HCT116 (cell line): Measurements from ENCODE around the gene DNAJC5. TPM values are rescaled to one million over a fixed set of nuclear protein-coding genes. Genes with fewer than 3 reads are reported as not detected.

Source experiments
- ATAC-seq: fragments of 200-7000 bp; cut with Tn5 transposase; 2 replicates; pipeline ENCODE4 v1.9.1; 2020; ENCODE audit warnings: mild to moderate bottlenecking, moderate library complexity
- BruUV-seq: library from RNA; stranded (reverse); fragments of 400-500 nt; replicated peaks from 2 replicates; lab custom pipeline; 2021; lab: Mats Ljungman, UMichigan
- CTCF ChIA-PET: fragments of 300-600 bp; sonication (Branson Sonifier 250); formaldehyde crosslinking; loops from one replicate; lab custom pipeline; 2021; ENCODE audit warnings: antibody characterized with exemption; lab: Charles Lee
- POLR2A ChIA-PET: fragments of 300-600, 350-600 bp; sonication (Branson Sonifier 250); formaldehyde crosslinking; loops from one replicate; lab custom pipeline; 2021; ENCODE audit warnings: antibody characterized with exemption; lab: Charles Lee
- RAD21 ChIA-PET, 2 experiments: fragments of 300-600 bp; sonication (Branson Sonifier 250); formaldehyde crosslinking; loops; one replicate each; lab custom pipeline; 2023; ENCODE audit warnings: low total read pairs in 2 of 2; ENCODE audit not compliant: uncharacterized antibody in 2 of 2, unreplicated experiment in 2 of 2, low non-redundant PET in 1 of 2; lab: Charles Lee
- DNase-seq: peaks from one replicate; pipeline ENCODE4 v3.0.0-alpha.2; 2010; ENCODE audit warnings: low read depth, low spot score
- H2AFZ ChIP-seq: fragments of 200-600 bp; shearing (Covaris generic), sonication (generic); 2 replicates; pipeline ENCODE4 v1.6.1; 2017; ENCODE audit warnings: low read depth, mixed run types, mixed read lengths, antibody characterized with exemption, low read length; ENCODE audit not compliant: poor library complexity, severe bottlenecking
- H3K27ac ChIP-seq: 2 replicates; pipeline ENCODE4 v1.5.1; 2012; ENCODE audit warnings: low read depth, low read length
- H3K27me3 ChIP-seq: fragments of 200-600 bp; sonication (generic); 2 replicates; pipeline ENCODE4 v1.6.1; 2016; ENCODE audit warnings: mixed run types, low read length, mixed read lengths; ENCODE audit not compliant: insufficient read depth
- H3K36me3 ChIP-seq, 2 experiments: fragments of 200-500 bp in 1 of 2; fragments of 200-600 bp in 1 of 2; sonication (Bioruptor generic) in 1 of 2; sonication (generic) in 1 of 2; 2 replicates each; pipeline versions ENCODE4 v1.5.1 to v1.6.1; 2014 to 2016; ENCODE audit warnings: low read length in 2 of 2, inconsistent platforms in 1 of 2, mixed read lengths in 1 of 2, mixed run types in 1 of 2; ENCODE audit not compliant: insufficient read depth in 2 of 2, control insufficient read depth in 1 of 2
- H3K4me1 ChIP-seq, 2 experiments: fragments of 200-600 bp in 1 of 2; sonication (generic) in 1 of 2; 2 replicates each; pipeline versions ENCODE4 v1.5.1 to v1.6.1; 2012 to 2017; ENCODE audit warnings: low read length in 2 of 2, inconsistent platforms in 1 of 2, mild to moderate bottlenecking in 1 of 2, mixed read lengths in 1 of 2, mixed run types in 1 of 2, moderate library complexity in 1 of 2; ENCODE audit not compliant: insufficient read depth in 2 of 2, control insufficient read depth in 1 of 2
- H3K4me2 ChIP-seq: fragments of 200-600 bp; sonication (generic); 2 replicates; pipeline ENCODE4 v1.6.1; 2017; ENCODE audit warnings: mixed run types, low read length, mixed read lengths
- H3K4me3 ChIP-seq, 2 experiments: fragments of 200-600 bp in 1 of 2; sonication (generic) in 1 of 2; replicated peaks in 1 of 2; 2 replicates each; pipeline ENCODE4 v1.5.1; 2011 to 2016; ENCODE audit warnings: low read length in 2 of 2, control low read depth in 1 of 2, low read depth in 1 of 2, mild to moderate bottlenecking in 1 of 2, mixed read lengths in 1 of 2, mixed run types in 1 of 2
- H3K79me2 ChIP-seq: fragments of 200-600 bp; sonication (generic); 2 replicates; pipeline ENCODE4 v1.6.1; 2017; ENCODE audit warnings: mild to moderate bottlenecking, mixed run types, low read length, moderate library complexity, mixed read lengths; ENCODE audit not compliant: insufficient read depth
- H3K9ac ChIP-seq: fragments of 200-600 bp; sonication (generic); 2 replicates; pipeline ENCODE4 v1.6.1; 2016; ENCODE audit warnings: low read length, mixed read lengths
- H3K9me2 ChIP-seq: fragments of 200-600 bp; sonication (generic), shearing (Covaris generic); 2 replicates; pipeline ENCODE4 v1.6.1; 2017; ENCODE audit warnings: mixed run types, mild to moderate bottlenecking, moderate library complexity; ENCODE audit not compliant: insufficient read depth
- H3K9me3 ChIP-seq, 2 experiments: fragments of 200-500 bp in 1 of 2; fragments of 200-600 bp in 1 of 2; sonication (Bioruptor generic) in 1 of 2; sonication (generic) in 1 of 2; 2 replicates each; pipeline ENCODE4 v1.6.1; 2014 to 2017; ENCODE audit warnings: low read length in 2 of 2, mixed read lengths in 2 of 2, inconsistent platforms in 1 of 2, low read depth in 1 of 2, mild to moderate bottlenecking in 1 of 2, mixed run types in 1 of 2, moderate library complexity in 1 of 2; ENCODE audit not compliant: control insufficient read depth in 1 of 2, insufficient read depth in 1 of 2
- H4K20me1 ChIP-seq: fragments of 200-600 bp; sonication (generic), shearing (Covaris generic); 2 replicates; pipeline ENCODE4 v1.6.1; 2017; ENCODE audit warnings: mixed run types, mild to moderate bottlenecking, moderate library complexity; ENCODE audit not compliant: insufficient read depth
- CEBPB ChIP-seq: IDR thresholded peaks from 2 replicates; pipeline ENCODE4 v1.6.1; 2012; ENCODE audit warnings: low read depth
- ELF1 ChIP-seq: IDR thresholded peaks from 2 replicates; pipeline ENCODE4 v1.6.1; 2012; ENCODE audit warnings: low read depth, borderline replicate concordance
- JUND ChIP-seq: IDR thresholded peaks from 2 replicates; pipeline ENCODE4 v1.6.1; 2012
- POLR2A ChIP-seq: IDR thresholded peaks from 2 replicates; pipeline ENCODE4 v1.7.0; 2011; ENCODE audit warnings: borderline replicate concordance; ENCODE audit not compliant: insufficient read depth, insufficient read length; ENCODE audit errors: extremely low read depth
- POLR2AphosphoS5 ChIP-seq: IDR thresholded peaks from 2 replicates; pipeline ENCODE4 v1.6.1; 2011; ENCODE audit warnings: mild to moderate bottlenecking, low read depth, low read length, moderate library complexity
- SRF ChIP-seq: IDR thresholded peaks from 2 replicates; pipeline ENCODE4 v1.6.1; 2012; ENCODE audit warnings: low read depth
- ZNF274 ChIP-seq: fragments of 200-500 bp; sonication (Bioruptor generic); IDR thresholded peaks from 2 replicates; pipeline ENCODE4 v1.6.1; 2014; ENCODE audit warnings: mild to moderate bottlenecking, low read depth, low read length, inconsistent platforms
- intact Hi-C: fragments of 100-400 bp; cut with micrococcal nuclease; formaldehyde crosslinking; loops from 2 replicates; pipeline ENCODE4 v1.10.0; 2022
- total RNA-seq: library from RNA; stranded (reverse); gene quantifications from one replicate; pipeline ENCODE4 v1.2.1, GENCODE V29; 2021; ENCODE audit not compliant: unreplicated experiment

The DNAJC5 gene
- total RNA-seq, 1 experiment from 2014 or later, result 38.3 TPM

DNA sequence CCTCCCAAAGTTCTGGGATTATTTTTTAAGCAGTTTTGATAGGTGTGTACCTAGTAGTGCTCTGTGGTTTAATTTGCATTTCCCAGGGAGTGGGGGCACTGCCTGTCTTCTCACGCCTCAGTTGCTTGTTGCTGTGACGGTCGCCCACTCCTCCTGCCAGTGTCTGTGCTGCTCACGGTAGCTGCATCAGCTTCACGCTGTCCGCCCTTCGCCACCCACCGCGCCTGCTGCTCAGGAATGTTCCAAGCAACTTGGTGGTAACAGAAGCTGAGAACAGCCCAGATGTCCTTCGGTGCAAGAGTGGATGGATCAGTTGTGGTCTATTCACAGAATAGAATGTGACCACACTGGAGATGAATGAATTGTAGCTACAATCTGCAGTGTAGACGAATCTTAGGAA lies 22.9 kb downstream of the DNAJC5 start:
- Histone ChIP-seq H3K4me3 (no peak overlapping the region), H3K27ac (no peak overlapping the region), H2AFZ (no peak overlapping the region), H3K36me3 (peaks cover 4 to 13% of the 10 kb centered on the region in 2 experiments; a peak in 1 of 4 replicates), H3K4me2 (no peak overlapping the region), H4K20me1 (no peaks in the 10 kb centered on the region), H3K79me2 (peaks cover 83% of the 10 kb centered on the region), H3K4me1 (no peaks in the 10 kb centered on the region), H3K9ac (no peak overlapping the region), H3K9me3 (no peaks in the 10 kb centered on the region), H3K9me2 (no peaks in the 10 kb centered on the region), H3K27me3 (no peaks in the 10 kb centered on the region)
- BruUV-seq, result no TSS peak
- no peak for DNase-seq
- CTCF ChIA-PET, result no interaction called here
- intact Hi-C loops, result no loop called here
- RAD21 ChIA-PET, result no interaction called here
- POLR2A ChIA-PET, result no interaction called here
- no peak for TF ChIP-seq JUND
- no peak for ATAC-seq

DNA sequence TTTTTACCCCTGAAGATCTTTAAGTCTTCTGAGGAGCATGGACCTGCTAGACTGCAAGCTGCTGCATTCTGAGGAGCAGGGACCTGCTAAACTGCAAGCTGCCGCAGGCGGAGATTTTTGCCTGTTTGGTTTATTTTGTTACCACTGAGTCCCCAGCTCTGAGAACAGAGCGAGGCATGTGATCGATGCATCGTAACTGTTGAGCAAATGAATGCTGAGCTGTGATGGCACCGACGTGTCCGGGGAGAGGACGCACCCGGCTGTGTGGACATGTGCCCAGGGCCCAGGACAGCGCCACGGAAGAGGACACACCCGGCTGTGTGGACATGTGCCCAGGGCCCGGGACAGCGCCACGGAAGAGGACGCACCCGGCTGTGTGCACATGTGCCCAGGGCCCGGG lies 24.2 kb downstream of the DNAJC5 start:
- no peak overlapping the region for H2AFZ ChIP-seq
- no TSS peak for BruUV-seq
- no peaks in the 10 kb centered on the region for H3K9me3 ChIP-seq
- peaks cover 77% of the 10 kb centered on the region for H3K79me2 ChIP-seq
- ATAC-seq (no peak), DNase-seq (no peak)
- H3K27ac ChIP-seq, result no peak overlapping the region
- POLR2A ChIA-PET, result no interaction called here
- H3K4me3 ChIP-seq, result no peak overlapping the region
- RAD21 ChIA-PET, result no interaction called here
- CTCF ChIA-PET, result no interaction called here
- no peak overlapping the region for H3K9ac ChIP-seq
- no peaks in the 10 kb centered on the region for H3K27me3 ChIP-seq
- no peak for TF ChIP-seq ZNF274
- H3K36me3 ChIP-seq, result peaks cover 4 to 13% of the 10 kb centered on the region in 2 experiments; a peak in 2 of 4 replicates
- H3K9me2 ChIP-seq, result no peaks in the 10 kb centered on the region
- intact Hi-C loops, result no loop called here
- no peaks in the 10 kb centered on the region for H4K20me1 ChIP-seq
- no peak overlapping the region for H3K4me2 ChIP-seq
- H3K4me1 ChIP-seq, result no peaks in the 10 kb centered on the region

GRCh38 chr20:63920226-63920625 lies 25.3 kb downstream of the DNAJC5 start:
- no peak for ATAC-seq
- BruUV-seq, result no TSS peak
- intact Hi-C loops, result no loop called here
- no peaks in the 10 kb centered on the region for H3K4me1 ChIP-seq
- no peaks in the 10 kb centered on the region for H3K9me2 ChIP-seq
- no peaks in the 10 kb centered on the region for H4K20me1 ChIP-seq
- TF ChIP-seq CEBPB (no peak), POLR2AphosphoS5 (no peak), ELF1 (no peak), POLR2A (no peak), SRF (no peak)
- ChIA-PET RAD21 (no interaction called here), POLR2A (no interaction called here), CTCF (no interaction called here)
- no peak overlapping the region for H2AFZ ChIP-seq
- H3K4me2 ChIP-seq, result no peak overlapping the region
- peaks cover 4 to 13% of the 10 kb centered on the region in 2 experiments; a peak in 2 of 4 replicates for H3K36me3 ChIP-seq
- H3K27ac ChIP-seq, result no peak overlapping the region
- peaks cover 78% of the 10 kb centered on the region for H3K79me2 ChIP-seq
- H3K9ac ChIP-seq, result no peak overlapping the region
- DNase-seq, result no peak
- no peaks in the 10 kb centered on the region for H3K9me3 ChIP-seq
- no peak overlapping the region for H3K4me3 ChIP-seq
- no peaks in the 10 kb centered on the region for H3K27me3 ChIP-seq
